Epidermal melanocyte (primary cell): ENCODE data around the gene CRACDL.

Experiments
- DNase-seq: peaks from one replicate; pipeline ENCODE4 v3.0.0; 2011; ENCODE audit warnings: low spot score; ENCODE audit not compliant: insufficient read length

Gene CRACDL

GRCh38 chr2:98927027-98927426, 9.0 kb downstream of the CRACDL start:
- no peak for DNase-seq

GRCh38 chr2:98926601-98927000, 9.4 kb downstream of the CRACDL start:
- no peak for DNase-seq

- no peak for DNase-seq
These were observed 11.1 kb downstream of the CRACDL start for GRCh38 chr2:98924910-98925309.

- no peak for DNase-seq
These were observed 11.8 kb downstream of the CRACDL start for GRCh38 chr2:98924038-98924830.

GRCh38 chr2:98923244-98923940, 12.6 kb downstream of the CRACDL start:
- DNase-seq = no peak

- DNase-seq = no peak
These were observed 15.0 kb downstream of the CRACDL start for GRCh38 chr2:98921062-98921461.

- DNase-seq = no peak
These were observed 19.0 kb downstream of the CRACDL start for GRCh38 chr2:98917031-98917471.

- no peak for DNase-seq
These were observed 20.2 kb downstream of the CRACDL start for GRCh38 chr2:98915751-98916358.

- DNase-seq = no peak
These were observed 21.1 kb downstream of the CRACDL start for GRCh38 chr2:98914713-98915580.

- no peak for DNase-seq
These were observed 21.9 kb downstream of the CRACDL start for GRCh38 chr2:98913916-98914712.

- DNase-seq = no peak
These were observed 22.8 kb downstream of the CRACDL start for GRCh38 chr2:98912957-98913915.

- no peak for DNase-seq
These were observed 23.7 kb downstream of the CRACDL start for GRCh38 chr2:98912221-98912851.

GRCh38 chr2:98911376-98912154, 24.5 kb downstream of the CRACDL start:
- DNase-seq = no peak

GRCh38 chr2:98911126-98911375, 25.0 kb downstream of the CRACDL start:
- no peak for DNase-seq

GRCh38 chr2:98910349-98911125, 25.5 kb downstream of the CRACDL start:
- no peak for DNase-seq

- DNase-seq = peak; percentile 22
These were observed 26.5 kb downstream of the CRACDL start for GRCh38 chr2:98909317-98910211.

- DNase-seq = no peak
These were observed 27.1 kb downstream of the CRACDL start for GRCh38 chr2:98908931-98909316.
